GM12873 (cell line): ENCODE results near the gene LARP1.

Experiments used
- CTCF ChIP-seq: IDR thresholded peaks from 2 replicates; pipeline ENCODE4 v1.5.1; 2012; ENCODE audit warnings: low read depth, mild to moderate bottlenecking, moderate library complexity, low read length, control low read depth; ENCODE audit not compliant: insufficient read depth; ENCODE audit errors: missing control alignments

LARP1 gene

GRCh38 chr5:154849264-154849785, 94.1 kb downstream of the LARP1 start:
- TF ChIP-seq CTCF, result no peak

GRCh38 chr5:154849791-154850201, 94.6 kb downstream of the LARP1 start:
- TF ChIP-seq CTCF, result no peak

- no peak for TF ChIP-seq CTCF
These were observed 95.3 kb downstream of the LARP1 start, which contains the start of gene FAXDC2 for GRCh38 chr5:154850255-154851062. FAXDC2 (minus strand) TSS chr5:154850603; CDS start chr5:154838178, 12,425 bp downstream.

- TF ChIP-seq CTCF, result no peak
These were observed 96.2 kb downstream of the LARP1 start for GRCh38 chr5:154851351-154851750.

- TF ChIP-seq CTCF, result no peak
These were observed 102.5 kb downstream of the LARP1 start for GRCh38 chr5:154857530-154858296.

GRCh38 chr5:154858297-154858971, 103.3 kb downstream of the LARP1 start, which contains the start of gene CNOT8:
CNOT8 (plus strand) TSS chr5:154858627; CDS start chr5:154863279, 4,652 bp downstream.
- TF ChIP-seq CTCF, result no peak
